ENCODE data around the gene CFAP107.

Gene CFAP107

DNA sequence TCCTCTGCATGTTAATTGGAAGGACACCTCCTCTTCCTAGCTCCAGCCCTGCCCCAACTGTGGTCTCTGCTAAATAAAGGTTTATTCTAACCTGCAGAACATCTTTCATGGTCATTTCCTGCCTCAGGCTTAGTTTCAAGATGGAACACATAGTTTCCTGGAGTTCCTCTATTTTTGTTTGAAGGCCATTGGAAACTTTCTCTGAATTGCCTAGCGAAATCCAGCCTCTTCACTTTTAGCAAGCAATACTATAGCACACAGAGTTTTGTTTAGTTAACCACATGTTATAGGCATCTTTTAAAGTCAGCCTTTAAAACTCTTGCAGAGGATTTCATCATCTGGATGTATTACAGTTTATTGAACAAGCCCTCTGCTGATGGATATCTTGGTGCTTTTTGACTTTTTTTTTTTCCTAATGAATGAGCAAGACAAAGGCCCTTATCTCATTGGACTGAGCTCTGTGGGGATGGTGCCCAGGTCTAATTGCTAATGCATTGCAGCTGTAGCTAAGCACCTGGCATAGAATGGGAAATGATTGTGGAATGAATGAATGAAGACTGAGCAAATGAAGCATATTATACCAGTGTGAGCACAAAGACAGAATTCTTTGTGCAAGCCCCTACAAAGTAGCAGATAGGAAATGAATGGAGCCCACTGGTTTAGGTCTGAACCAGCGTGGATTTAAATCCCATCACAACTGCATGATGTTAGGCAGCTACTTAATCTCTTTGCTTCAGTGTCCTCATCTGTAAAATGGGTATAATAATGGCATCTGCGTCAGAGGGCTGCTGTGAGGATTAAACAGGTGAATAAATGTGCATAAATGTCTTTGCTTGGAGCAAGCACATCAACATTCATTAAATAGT lies 641 bp upstream of the CFAP107 start:
- DNase-seq, result no peak

DNA sequence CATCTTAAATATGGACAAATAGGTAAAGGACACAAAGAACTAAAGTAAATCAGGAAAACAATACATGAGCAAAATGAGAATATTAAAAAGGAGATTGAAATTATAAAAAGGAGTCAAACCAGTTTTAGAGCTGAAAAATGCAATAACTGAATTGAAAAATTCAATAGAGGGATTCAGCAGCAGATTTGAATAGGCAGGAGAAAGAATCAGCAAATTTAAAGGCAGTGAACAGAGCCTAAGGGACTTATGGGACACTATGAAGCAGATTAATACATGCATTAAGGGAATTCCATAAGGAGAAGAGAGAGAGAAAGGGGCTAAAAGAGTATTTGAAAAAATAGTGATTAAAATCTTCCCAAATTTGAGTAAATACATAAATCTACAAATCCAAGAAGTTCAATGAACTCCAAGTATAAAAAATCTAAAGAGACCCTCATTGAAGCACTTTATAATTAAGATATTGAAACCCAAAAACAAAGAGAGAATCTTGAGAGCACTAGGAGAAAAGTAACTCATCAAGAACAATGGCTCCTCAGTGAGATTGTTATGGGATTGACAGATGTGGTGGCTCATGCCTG lies 2.9 kb downstream of the CFAP107 start:
- no peak for DNase-seq

DNA sequence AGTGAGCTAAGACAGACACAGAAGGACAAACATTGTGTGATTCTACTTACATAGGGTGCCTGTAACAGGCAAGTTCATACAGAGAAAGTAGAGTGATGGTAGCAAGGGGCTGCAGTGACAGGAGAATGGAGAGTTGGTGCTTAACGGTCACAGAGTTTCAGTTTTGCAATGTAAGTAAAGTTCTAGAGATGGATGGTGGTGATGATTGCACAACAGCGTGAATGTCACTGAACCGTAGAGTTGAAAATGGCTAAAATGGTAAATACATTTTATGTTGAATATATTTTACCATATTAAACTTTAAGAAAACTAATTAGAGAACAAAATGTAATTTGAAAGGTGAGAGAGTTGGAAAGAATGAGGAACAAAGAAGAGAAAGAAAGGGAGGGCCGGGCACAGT lies 8.7 kb downstream of the CFAP107 start:
- no peak for DNase-seq

GRCh38 chr1:12756273-12756672 lies 10.3 kb downstream of the CFAP107 start:
- no peak for DNase-seq

DNA sequence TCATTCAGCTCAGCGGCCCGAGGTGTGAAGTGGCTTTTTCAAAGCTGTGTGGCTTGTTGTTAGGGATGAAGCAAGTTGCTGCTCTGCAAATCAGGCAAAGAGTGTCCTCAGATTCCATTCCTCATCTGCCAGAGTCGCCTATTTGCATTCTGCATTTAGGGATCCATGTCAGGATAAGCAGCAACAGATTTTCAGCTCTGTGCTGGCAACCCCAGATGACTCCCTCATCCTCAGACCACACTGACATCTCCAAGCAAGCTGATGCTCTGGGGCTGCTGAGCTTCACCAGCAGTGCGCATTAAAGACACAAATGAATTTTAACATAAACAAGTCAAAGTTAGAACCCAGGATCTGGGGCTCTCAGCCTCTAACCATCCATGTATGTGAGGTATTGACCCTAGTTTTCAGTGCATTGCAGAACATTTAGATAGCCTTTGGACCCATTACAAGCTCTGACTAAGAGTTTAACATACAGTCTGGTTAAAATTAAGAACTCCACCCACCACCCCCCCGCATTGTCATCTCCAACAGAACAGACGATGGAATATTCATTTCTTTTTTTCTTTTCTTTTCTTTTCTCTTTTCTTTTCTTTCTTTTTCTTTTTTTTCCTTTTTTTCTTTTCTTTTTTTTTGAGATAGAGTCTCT lies 10.9 kb downstream of the CFAP107 start:
- no peak for DNase-seq

GRCh38 chr1:12757836-12758235 lies 11.8 kb downstream of the CFAP107 start:
- DNase-seq, result no peak

DNA sequence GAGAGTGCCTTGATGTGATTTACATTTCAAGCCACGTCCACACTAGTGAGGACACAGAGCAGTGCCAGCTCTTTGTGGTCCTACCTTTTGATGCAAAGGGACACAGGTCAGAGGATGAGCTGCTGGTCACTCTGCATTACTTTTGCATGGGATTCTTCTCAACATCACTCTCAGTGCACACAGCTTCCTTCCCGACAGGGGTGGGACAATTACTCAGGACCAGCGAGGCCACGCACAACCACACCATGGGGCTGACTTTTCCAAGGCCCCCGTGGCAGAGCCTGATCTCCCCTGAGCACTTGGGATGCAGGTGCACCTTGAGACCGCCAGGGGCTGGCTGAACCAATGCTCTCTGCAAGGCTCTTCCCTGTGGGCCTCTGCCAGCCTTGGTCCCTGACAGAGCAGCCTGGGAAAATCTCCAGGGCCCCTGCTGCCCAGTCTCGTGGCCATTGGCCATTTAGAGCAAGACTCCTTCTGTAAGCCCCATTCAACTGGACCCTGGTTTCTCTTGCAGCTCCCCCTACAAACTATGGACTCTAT lies 14.3 kb downstream of the CFAP107 start:
- DNase-seq, result no peak

- DNase-seq, result no peak
Measured at GRCh38 chr1:12761781-12762180, 15.8 kb downstream of the CFAP107 start.

DNA sequence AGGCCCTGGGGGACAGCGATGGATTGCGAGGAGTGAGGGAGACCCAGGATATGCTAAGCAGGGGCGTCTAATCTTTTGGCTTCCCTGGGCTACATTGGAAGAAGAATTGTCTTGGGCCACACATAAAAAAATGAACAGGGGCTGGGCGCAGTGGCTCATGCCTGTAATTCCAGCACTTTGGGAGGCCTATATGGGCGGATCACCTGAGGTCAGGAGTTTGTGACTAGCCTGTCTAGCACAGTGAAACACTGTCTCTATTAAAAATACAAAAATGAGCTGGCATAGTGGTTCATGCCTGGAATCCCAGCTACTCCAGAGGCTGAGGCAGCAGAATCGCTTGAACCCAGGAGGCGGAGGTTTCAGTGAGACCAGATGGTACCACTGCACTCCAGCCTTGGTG lies 16.8 kb downstream of the CFAP107 start:
- no peak for DNase-seq

DNA sequence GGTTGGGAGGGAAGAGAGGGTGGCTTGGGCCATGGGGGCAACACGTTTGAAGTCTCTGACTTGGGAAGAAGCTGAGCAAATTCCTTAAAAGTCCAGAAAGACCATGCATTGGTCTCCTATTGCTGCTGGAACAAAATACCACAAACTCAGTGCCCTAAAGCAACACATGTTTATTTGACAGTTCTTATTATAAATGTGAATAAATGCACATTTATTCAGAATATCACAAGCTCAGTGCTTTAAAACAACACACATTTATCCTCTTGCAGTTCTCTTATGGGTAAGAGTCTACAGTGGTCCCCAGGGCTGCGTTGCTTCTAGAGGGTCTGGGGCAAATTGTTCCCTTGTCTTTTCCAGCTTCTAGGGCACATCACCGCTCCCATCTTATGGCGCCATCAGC lies 17.5 kb downstream of the CFAP107 start:
- no peak for DNase-seq

GRCh38 chr1:12764016-12764415 lies 18.0 kb downstream of the CFAP107 start:
- DNase-seq, result no peak

DNA sequence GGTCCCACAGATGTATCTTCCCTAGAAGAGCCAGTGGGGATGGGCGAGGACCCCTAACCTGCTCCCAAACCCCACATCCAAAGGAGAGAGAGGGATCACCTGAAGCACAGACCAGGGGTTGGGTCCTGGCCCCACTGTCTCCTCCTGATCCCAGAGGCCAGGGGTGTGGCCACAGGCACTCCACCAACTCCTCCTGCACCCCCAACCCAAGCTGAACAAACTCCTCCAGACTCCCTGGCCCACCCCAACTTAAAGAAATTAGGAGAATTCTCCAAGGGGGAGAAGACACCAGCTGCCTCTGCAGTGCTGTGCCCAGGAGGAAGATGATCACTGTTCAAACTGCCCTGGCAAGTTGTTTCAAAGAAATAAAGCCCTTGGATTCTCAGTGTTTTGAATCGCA lies 23.0 kb downstream of the CFAP107 start:
- DNase-seq, result no peak

- no peak for DNase-seq
Measured at GRCh38 chr1:12769976-12770505, 24.0 kb downstream of the CFAP107 start.

DNA sequence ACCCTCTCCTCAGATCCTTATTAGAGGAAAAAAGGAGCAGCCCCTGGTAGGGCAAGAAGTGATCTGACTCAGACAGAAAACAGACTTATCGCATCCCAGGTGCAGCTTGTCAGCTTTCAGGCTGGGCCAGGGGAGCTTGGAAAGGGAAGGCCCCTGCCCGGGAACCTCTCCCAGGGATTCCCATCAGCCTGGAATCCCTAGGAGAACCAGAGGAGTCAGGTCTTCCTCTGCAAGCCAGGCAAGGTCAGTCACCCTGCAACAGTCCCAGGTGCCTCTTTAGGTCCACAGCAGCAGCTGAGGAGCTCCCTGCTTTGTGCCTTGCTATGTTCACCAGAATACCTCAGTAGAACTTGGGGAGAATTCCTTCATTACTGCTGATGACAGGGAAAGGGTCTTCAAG lies 24.6 kb downstream of the CFAP107 start:
- DNase-seq, result no peak

GRCh38 chr1:12771186-12771585 lies 25.2 kb downstream of the CFAP107 start:
- no peak for DNase-seq

- no peak for DNase-seq
Measured at GRCh38 chr1:12772520-12772919, 26.5 kb downstream of the CFAP107 start.

DNA sequence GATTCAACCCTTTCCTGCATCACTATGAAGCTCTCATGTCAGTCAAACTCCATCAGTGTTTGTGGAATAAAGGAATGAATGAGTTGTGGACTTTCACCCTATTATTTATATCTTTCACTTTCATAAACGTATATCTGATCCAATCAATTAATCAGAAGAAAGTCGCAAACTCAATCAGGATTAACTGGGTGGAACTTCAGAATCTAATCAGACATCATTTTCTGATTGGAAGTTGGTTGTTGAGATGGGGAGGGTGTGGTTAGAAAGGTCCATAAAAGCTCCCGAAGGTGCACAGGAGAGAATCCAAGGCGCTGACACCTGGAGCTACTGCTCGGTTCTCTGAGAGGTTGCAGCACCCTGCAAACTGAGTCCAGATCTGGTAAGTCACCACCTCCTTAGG lies 27.4 kb downstream of the CFAP107 start, which contains the start of gene PRAMEF12:
PRAMEF12 (plus strand) TSS at position 301 of the 400 bp plus-strand sequence. CDS start 1,130 bp downstream, outside the sequence.
- no peak for DNase-seq

- DNase-seq, result no peak
Measured at GRCh38 chr1:12774801-12775345, 28.9 kb downstream of the CFAP107 start.

DNA sequence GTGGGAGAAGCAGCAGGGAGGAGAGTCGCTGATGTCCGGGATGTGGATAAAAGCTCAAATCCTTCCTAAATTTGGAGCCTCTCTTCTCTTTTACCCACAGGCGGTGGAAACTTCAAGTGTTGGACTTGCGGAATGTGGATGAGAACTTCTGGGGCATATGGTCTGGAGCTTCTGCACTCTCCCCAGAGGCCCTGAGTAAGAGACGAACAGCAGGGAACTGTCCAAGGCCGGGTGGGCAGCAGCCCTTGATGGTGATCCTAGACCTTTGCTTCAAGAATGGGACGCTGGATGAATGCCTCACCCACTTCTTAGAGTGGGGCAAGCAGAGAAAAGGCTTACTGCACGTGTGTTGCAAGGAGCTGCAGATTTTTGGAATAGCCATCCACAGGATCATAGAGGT lies 29.4 kb downstream of the CFAP107 start:
- no peak for DNase-seq

DNA sequence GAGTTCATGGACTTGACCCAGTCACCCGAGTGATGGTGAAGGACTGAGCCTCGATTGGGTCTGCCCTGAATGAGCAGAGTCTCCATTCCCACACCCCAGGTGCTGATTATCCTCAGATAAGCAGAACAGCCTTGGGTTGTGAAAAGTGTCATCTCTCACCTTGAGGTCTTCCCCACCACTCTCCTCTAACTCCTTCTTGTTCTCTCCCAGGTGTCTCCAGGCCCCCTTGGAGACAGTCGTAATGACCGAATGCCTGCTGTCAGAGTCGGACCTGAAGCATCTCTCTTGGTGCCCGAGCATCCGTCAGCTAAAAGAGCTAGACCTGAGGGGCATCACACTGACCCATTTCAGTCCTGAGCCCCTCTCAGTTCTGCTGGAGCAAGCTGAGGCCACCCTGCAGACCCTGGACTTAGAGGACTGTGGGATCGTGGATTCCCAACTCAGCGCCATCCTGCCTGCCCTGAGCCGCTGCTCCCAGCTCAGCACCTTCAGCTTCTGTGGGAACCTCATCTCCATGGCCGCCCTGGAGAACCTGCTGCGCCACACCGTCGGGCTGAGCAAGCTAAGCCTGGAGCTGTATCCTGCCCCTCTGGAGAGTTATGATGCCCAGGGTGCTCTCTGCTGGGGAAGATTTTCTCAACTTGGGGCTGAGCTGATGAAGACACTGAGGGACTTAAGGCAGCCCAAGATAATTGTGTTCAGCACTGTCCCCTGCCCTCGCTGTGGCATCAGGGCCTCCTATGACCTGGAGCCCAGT lies 31.0 kb downstream of the CFAP107 start:
- DNase-seq, result no peak

- no peak for DNase-seq
Measured at GRCh38 chr1:12778061-12778460, 32.1 kb downstream of the CFAP107 start.

DNA sequence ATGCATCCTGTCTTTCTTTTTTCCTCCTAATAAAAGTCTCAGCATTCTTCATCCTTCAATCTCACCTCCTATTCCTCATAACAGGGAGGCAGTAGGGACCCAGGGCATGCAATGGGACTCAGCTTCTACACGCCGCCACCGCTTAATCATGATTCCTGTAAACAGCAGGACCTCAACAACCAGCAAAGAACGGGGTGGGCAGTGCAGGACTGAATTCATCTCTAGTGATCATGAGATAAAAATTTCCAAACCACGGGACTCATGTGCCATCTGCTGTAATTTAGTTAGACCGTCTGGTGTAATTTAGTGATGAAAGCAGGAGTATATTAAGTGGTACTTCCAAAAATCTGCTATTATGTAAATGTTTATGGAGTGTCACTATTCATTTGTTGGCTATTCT lies 32.9 kb downstream of the CFAP107 start:
- no peak for DNase-seq
